C4-2B (cell line): ENCODE measurements around the gene COMT.

Experiments used
- ZFX ChIP-seq: fragments of 450-650 bp; IDR thresholded peaks from 2 replicates; pipeline ENCODE4 v1.6.1; 2017
- TF ChIP-seq, protein P1 (sequence below): fragments of 450-650 bp; conservative IDR thresholded peaks from 2 replicates; pipeline ENCODE4 v1.5.1; 2017; ENCODE audit warnings: mild to moderate bottlenecking

GRCh38 chr22:19959587-19960490, 18.3 kb downstream of the COMT start:
- TF ChIP-seq, protein P1, sequence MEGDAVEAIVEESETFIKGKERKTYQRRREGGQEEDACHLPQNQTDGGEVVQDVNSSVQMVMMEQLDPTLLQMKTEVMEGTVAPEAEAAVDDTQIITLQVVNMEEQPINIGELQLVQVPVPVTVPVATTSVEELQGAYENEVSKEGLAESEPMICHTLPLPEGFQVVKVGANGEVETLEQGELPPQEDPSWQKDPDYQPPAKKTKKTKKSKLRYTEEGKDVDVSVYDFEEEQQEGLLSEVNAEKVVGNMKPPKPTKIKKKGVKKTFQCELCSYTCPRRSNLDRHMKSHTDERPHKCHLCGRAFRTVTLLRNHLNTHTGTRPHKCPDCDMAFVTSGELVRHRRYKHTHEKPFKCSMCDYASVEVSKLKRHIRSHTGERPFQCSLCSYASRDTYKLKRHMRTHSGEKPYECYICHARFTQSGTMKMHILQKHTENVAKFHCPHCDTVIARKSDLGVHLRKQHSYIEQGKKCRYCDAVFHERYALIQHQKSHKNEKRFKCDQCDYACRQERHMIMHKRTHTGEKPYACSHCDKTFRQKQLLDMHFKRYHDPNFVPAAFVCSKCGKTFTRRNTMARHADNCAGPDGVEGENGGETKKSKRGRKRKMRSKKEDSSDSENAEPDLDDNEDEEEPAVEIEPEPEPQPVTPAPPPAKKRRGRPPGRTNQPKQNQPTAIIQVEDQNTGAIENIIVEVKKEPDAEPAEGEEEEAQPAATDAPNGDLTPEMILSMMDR = no peak
- TF ChIP-seq ZFX = no peak
